ENCODE measurements around the gene EXD2. TPM values are rescaled to one million over a fixed set of nuclear protein-coding genes. Genes with fewer than 3 reads are reported as not detected.

Gene EXD2
- total RNA-seq, 1 experiment from 2014 or later: 26.2 TPM

DNA sequence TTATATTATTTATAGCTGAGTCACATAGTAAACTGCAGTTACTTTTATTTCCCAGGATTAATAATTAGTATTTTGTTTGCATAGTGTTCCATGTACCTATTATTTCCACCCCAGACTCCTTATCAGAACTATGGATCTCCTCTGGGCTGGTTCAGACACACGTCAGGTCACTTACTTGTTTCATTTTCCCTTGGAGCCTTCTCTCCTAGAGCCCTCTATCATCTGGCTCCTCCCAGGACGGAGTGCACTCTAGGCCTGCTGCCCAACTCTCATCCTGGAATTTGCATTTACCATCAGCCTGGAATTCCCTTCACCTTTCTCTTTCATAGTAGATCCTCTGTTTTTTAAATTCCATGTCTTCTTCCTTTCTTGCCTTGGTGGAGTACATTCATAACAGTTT, 40.2 kb downstream of the EXD2 start:
- Mint-ChIP-seq H3K4me1 (no peaks in the 10 kb centered on the region; the same call in 1 of the 2 replicates), H3K9me3 (no peaks in the 10 kb centered on the region), H3K36me3 (peaks cover 34% of the 10 kb centered on the region), H3K4me3 (no peak overlapping the region), H3K27ac (no peak overlapping the region), H3K27me3 (ENCODE audit: low read depth) (no peaks in the 10 kb centered on the region)
- TF ChIP-seq, protein P1, sequence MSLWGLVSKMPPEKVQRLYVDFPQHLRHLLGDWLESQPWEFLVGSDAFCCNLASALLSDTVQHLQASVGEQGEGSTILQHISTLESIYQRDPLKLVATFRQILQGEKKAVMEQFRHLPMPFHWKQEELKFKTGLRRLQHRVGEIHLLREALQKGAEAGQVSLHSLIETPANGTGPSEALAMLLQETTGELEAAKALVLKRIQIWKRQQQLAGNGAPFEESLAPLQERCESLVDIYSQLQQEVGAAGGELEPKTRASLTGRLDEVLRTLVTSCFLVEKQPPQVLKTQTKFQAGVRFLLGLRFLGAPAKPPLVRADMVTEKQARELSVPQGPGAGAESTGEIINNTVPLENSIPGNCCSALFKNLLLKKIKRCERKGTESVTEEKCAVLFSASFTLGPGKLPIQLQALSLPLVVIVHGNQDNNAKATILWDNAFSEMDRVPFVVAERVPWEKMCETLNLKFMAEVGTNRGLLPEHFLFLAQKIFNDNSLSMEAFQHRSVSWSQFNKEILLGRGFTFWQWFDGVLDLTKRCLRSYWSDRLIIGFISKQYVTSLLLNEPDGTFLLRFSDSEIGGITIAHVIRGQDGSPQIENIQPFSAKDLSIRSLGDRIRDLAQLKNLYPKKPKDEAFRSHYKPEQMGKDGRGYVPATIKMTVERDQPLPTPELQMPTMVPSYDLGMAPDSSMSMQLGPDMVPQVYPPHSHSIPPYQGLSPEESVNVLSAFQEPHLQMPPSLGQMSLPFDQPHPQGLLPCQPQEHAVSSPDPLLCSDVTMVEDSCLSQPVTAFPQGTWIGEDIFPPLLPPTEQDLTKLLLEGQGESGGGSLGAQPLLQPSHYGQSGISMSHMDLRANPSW (CRISPR knock-in tag; conservative IDR thresholded peaks at IDR 0.05; ENCODE audit: low read depth): no peak
- no peak for TF ChIP-seq SOX15 (CRISPR knock-in tag; IDR thresholded peaks at IDR 0.05)
- TF ChIP-seq, protein P2, sequence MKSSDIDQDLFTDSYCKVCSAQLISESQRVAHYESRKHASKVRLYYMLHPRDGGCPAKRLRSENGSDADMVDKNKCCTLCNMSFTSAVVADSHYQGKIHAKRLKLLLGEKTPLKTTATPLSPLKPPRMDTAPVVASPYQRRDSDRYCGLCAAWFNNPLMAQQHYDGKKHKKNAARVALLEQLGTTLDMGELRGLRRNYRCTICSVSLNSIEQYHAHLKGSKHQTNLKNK (CRISPR knock-in tag; IDR thresholded peaks at IDR 0.05): no peak
- no peak for TF ChIP-seq KAT7 (CRISPR knock-in tag; IDR thresholded peaks at IDR 0.05; ENCODE audit: borderline replicate concordance)
- TF ChIP-seq ETV6 (CRISPR knock-in tag; IDR thresholded peaks at IDR 0.05): no peak
- no peak for TF ChIP-seq GABPB1 (CRISPR knock-in tag; IDR thresholded peaks at IDR 0.05)
- TF ChIP-seq ELF4 (CRISPR knock-in tag; IDR thresholded peaks at IDR 0.05; ENCODE audit: low read depth): no peak
- TF ChIP-seq, protein P3, sequence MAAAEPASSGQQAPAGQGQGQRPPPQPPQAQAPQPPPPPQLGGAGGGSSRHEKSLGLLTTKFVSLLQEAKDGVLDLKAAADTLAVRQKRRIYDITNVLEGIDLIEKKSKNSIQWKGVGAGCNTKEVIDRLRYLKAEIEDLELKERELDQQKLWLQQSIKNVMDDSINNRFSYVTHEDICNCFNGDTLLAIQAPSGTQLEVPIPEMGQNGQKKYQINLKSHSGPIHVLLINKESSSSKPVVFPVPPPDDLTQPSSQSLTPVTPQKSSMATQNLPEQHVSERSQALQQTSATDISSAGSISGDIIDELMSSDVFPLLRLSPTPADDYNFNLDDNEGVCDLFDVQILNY (CRISPR knock-in tag; IDR thresholded peaks at IDR 0.05): no peak
- TF ChIP-seq, protein P4, sequence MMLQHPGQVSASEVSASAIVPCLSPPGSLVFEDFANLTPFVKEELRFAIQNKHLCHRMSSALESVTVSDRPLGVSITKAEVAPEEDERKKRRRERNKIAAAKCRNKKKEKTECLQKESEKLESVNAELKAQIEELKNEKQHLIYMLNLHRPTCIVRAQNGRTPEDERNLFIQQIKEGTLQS (CRISPR knock-in tag; conservative IDR thresholded peaks at IDR 0.05): no peak
- TF ChIP-seq, protein P5, sequence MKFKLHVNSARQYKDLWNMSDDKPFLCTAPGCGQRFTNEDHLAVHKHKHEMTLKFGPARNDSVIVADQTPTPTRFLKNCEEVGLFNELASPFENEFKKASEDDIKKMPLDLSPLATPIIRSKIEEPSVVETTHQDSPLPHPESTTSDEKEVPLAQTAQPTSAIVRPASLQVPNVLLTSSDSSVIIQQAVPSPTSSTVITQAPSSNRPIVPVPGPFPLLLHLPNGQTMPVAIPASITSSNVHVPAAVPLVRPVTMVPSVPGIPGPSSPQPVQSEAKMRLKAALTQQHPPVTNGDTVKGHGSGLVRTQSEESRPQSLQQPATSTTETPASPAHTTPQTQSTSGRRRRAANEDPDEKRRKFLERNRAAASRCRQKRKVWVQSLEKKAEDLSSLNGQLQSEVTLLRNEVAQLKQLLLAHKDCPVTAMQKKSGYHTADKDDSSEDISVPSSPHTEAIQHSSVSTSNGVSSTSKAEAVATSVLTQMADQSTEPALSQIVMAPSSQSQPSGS (CRISPR knock-in tag; IDR thresholded peaks at IDR 0.05; ENCODE audit: borderline replicate concordance, low read depth): no peak
- TF ChIP-seq JAZF1 (CRISPR knock-in tag; IDR thresholded peaks at IDR 0.05): no peak
- no peak for TF ChIP-seq TEAD1 (CRISPR knock-in tag; IDR thresholded peaks at IDR 0.05)
- TF ChIP-seq, protein P6, sequence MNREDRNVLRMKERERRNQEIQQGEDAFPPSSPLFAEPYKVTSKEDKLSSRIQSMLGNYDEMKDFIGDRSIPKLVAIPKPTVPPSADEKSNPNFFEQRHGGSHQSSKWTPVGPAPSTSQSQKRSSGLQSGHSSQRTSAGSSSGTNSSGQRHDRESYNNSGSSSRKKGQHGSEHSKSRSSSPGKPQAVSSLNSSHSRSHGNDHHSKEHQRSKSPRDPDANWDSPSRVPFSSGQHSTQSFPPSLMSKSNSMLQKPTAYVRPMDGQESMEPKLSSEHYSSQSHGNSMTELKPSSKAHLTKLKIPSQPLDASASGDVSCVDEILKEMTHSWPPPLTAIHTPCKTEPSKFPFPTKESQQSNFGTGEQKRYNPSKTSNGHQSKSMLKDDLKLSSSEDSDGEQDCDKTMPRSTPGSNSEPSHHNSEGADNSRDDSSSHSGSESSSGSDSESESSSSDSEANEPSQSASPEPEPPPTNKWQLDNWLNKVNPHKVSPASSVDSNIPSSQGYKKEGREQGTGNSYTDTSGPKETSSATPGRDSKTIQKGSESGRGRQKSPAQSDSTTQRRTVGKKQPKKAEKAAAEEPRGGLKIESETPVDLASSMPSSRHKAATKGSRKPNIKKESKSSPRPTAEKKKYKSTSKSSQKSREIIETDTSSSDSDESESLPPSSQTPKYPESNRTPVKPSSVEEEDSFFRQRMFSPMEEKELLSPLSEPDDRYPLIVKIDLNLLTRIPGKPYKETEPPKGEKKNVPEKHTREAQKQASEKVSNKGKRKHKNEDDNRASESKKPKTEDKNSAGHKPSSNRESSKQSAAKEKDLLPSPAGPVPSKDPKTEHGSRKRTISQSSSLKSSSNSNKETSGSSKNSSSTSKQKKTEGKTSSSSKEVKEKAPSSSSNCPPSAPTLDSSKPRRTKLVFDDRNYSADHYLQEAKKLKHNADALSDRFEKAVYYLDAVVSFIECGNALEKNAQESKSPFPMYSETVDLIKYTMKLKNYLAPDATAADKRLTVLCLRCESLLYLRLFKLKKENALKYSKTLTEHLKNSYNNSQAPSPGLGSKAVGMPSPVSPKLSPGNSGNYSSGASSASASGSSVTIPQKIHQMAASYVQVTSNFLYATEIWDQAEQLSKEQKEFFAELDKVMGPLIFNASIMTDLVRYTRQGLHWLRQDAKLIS (CRISPR knock-in tag; IDR thresholded peaks at IDR 0.05; ENCODE audit: borderline replicate concordance): no peak
- TF ChIP-seq MYBL2 (CRISPR knock-in tag; IDR thresholded peaks at IDR 0.05): no peak
- no peak for TF ChIP-seq MXD4 (CRISPR knock-in tag; IDR thresholded peaks at IDR 0.05; ENCODE audit: borderline replicate concordance)
- TF ChIP-seq, protein P7, sequence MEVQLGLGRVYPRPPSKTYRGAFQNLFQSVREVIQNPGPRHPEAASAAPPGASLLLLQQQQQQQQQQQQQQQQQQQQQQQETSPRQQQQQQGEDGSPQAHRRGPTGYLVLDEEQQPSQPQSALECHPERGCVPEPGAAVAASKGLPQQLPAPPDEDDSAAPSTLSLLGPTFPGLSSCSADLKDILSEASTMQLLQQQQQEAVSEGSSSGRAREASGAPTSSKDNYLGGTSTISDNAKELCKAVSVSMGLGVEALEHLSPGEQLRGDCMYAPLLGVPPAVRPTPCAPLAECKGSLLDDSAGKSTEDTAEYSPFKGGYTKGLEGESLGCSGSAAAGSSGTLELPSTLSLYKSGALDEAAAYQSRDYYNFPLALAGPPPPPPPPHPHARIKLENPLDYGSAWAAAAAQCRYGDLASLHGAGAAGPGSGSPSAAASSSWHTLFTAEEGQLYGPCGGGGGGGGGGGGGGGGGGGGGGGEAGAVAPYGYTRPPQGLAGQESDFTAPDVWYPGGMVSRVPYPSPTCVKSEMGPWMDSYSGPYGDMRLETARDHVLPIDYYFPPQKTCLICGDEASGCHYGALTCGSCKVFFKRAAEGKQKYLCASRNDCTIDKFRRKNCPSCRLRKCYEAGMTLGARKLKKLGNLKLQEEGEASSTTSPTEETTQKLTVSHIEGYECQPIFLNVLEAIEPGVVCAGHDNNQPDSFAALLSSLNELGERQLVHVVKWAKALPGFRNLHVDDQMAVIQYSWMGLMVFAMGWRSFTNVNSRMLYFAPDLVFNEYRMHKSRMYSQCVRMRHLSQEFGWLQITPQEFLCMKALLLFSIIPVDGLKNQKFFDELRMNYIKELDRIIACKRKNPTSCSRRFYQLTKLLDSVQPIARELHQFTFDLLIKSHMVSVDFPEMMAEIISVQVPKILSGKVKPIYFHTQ (CRISPR knock-in tag; IDR thresholded peaks at IDR 0.05): no peak
- no peak for TF ChIP-seq NFATC4 (CRISPR knock-in tag; IDR thresholded peaks at IDR 0.05)
- ChIA-PET CTCF (interaction anchor here (1.6 kb wide), 1 partner anchor 80 kb away, joined by 3 read pairs; no protein-coding TSS in a partner anchor), POLR2A (no interaction called here)
- DNase-seq (ENCODE audit: low spot score) (no peak), ATAC-seq (no peak)
